Measurements from ENCODE around the gene SPCS1.

Gene SPCS1

DNA sequence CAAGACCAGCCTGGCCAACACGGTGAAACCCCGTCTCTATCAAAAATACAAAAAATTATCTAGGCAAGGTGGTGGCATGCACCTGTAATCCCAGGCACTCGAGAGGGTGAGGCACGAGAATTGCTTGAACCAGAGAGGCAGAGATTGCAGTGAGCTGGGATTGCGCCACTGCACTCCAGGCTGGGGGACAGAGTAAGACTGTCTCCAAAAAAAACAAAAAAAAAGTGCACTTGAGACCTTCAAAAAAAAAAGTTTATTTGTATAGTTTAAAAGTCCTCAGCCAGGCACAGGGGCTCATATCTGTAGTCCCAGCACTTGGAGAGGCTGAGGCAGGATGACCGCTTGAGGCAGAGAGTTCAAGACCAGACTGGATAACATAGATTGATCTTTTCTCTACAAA is 22.3 kb upstream of the SPCS1 start:
- Histone ChIP-seq H3K27me3 (ENCODE audit: control insufficient read depth, insufficient read depth, low read length) (no peaks in the 10 kb centered on the region), H3K4me3 (ENCODE audit: low read length) (no peak overlapping the region), H3K4me1 (ENCODE audit: control insufficient read depth, insufficient read depth, low read length) (peaks cover 17% of the 10 kb centered on the region), H3K36me3 (ENCODE audit: control insufficient read depth, insufficient read depth, low read length) (peaks cover 18% of the 10 kb centered on the region), H3K9ac (ENCODE audit: low read length) (no peak overlapping the region), H3K27ac (ENCODE audit: low read depth, low read length) (no peak overlapping the region)

DNA sequence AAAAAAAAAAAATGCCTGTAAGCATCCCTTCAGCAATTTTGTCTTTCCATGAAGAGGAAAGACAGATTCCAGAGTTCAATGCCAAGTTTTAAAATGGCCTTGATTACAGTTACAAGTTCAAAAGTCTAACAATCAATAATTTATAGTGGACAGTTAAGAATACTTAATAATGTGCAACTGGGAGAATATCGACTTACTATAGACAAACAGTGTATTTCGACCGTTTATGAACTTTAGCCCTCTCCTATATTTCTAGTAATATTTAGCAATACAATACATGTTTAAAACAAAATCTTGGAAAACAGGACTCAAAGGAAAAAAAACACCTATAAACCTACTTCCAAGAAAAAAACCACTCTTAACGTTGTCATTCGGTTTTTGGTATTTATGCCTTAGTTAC is 21.7 kb upstream of the SPCS1 start:
- Histone ChIP-seq H3K27ac (ENCODE audit: low read depth, low read length) (no peak overlapping the region), H3K9ac (ENCODE audit: low read length) (no peak overlapping the region)

DNA sequence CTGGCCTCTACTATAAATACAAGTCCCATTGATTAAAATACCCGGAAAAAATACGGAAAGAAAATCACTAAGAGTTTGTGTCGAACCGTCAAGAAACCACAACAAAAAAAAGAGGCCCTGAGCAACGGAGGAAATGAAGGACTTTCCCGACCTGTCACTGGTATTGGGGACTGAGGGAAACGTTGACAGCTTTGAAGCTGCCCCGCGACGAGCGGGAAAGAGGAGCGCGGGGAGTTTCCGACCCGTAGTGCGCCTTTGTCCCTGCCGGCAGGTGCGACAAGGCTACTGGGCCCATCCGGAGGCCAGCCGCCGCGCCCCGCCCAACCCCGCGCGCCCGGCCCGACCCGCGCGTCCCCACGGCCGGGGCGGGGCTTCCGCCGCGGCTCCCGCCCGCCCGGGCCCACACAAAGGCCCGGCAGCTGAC is 20.6 kb upstream of the SPCS1 start:
- Histone ChIP-seq H3K27ac (ENCODE audit: low read depth, low read length) (peak overlapping the region; percentile 94), H3K4me1 (ENCODE audit: control insufficient read depth, insufficient read depth, low read length) (peaks cover 17% of the 10 kb centered on the region), H3K27me3 (ENCODE audit: control insufficient read depth, insufficient read depth, low read length) (no peaks in the 10 kb centered on the region), H3K9ac (ENCODE audit: low read length) (peak overlapping the region; percentile 84), H3K4me3 (ENCODE audit: low read length) (peak overlapping the region; percentile 91), H3K36me3 (ENCODE audit: control insufficient read depth, insufficient read depth, low read length) (peaks cover 28% of the 10 kb centered on the region)

More for the DNA sequence above, 21.7 kb upstream of the SPCS1 start:
- Histone ChIP-seq H3K36me3 (ENCODE audit: control insufficient read depth, insufficient read depth, low read length) (peaks cover 19% of the 10 kb centered on the region), H3K4me1 (ENCODE audit: control insufficient read depth, insufficient read depth, low read length) (peaks cover 17% of the 10 kb centered on the region), H3K27me3 (ENCODE audit: control insufficient read depth, insufficient read depth, low read length) (no peaks in the 10 kb centered on the region), H3K4me3 (ENCODE audit: low read length) (no peak overlapping the region)

DNA sequence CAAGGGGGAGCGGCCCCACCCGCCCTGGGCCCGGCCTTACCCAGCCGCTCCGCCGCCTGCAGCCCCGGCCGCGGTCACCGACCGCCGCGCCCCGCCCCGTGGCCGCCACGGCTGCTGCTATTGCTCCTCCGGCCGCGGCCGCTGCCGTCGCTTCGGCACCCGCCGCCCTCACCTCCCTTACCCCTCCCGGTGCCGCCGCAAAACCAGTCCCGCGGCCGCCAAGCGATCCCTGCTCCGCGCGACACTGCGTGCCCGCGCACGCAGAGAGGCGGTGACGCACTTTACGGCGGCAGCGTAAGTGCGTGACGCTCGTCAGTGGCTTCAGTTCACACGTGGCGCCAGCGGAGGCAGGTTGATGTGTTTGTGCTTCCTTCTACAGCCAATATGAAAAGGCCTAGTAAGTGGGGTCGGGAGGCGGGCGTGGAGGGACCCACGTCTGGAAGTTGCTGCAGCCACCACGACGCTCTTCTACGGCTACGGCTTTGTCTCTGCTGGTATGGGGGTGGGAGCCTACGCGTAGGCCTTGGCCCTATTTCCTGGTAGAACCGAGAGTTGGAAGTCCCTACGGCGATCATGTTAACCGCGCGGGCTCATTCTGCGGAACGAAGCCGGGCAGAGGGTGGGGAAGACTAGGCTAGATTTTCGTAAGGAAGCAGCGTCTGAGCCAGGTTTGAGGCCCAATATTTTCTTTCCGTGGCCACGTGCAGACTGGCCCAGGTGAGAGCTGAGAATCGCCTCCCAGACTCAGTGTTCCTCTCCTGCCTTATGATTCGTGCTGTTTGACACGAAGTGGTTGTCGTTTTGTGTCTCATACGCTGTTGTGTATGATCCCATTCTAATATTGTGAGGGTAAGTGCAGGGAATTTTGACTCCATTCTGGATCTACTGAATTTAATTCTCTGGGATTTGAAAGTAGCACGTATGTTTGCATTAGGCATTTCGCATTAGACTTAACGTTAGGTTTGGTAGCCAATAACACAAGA is 19.9 kb upstream of the SPCS1 start, which contains the start of the genes GNL3 and PBRM1:
Gene GNL3, plus strand, starts transcription at position 324 of the 983 bp plus-strand sequence. Its CDS starts 61 bp downstream, at position 385.
Gene PBRM1, minus strand, starts transcription at position 205 of the 983 bp plus-strand sequence.
- peak within 1 kb of the TSS; percentile 91 for H3K4me3 ChIP-seq (ENCODE audit: low read length)
- peak within 1 kb of the TSS; percentile 94 for H3K27ac ChIP-seq (ENCODE audit: low read depth, low read length)
- peaks cover 34% of the 10 kb centered on the region for H3K36me3 ChIP-seq (ENCODE audit: control insufficient read depth, insufficient read depth, low read length)
- H3K9ac ChIP-seq (ENCODE audit: low read length) = peak within 1 kb of the TSS; percentile 84
- H3K27me3 ChIP-seq (ENCODE audit: control insufficient read depth, insufficient read depth, low read length) = no peaks in the 10 kb centered on the region
- peaks cover 17% of the 10 kb centered on the region for H3K4me1 ChIP-seq (ENCODE audit: control insufficient read depth, insufficient read depth, low read length)

DNA sequence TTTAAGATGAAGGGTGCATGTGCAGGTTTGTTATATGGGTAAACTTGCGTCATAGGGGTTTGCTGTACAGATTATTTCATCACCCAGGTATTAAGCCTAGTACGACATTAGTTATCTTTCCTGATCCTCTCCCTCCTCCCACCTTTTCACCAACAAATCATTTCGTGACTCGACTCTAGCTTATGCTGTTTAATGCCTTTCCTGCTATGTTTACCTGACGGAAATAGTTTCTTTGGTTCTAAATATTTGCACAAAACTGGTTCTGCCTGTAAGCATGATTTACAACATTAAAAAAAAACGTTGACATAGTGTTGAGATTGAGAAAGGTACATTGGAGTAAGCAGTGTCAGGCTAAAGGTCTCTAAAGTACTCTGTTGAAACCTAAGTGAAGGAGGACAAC is 17.6 kb upstream of the SPCS1 start:
- H3K27me3 ChIP-seq (ENCODE audit: control insufficient read depth, insufficient read depth, low read length) = no peaks in the 10 kb centered on the region
- H3K4me1 ChIP-seq (ENCODE audit: control insufficient read depth, insufficient read depth, low read length) = peaks cover 17% of the 10 kb centered on the region
- H3K4me3 ChIP-seq (ENCODE audit: low read length) = no peak overlapping the region
- peaks cover 43% of the 10 kb centered on the region for H3K36me3 ChIP-seq (ENCODE audit: control insufficient read depth, insufficient read depth, low read length)
- no peak overlapping the region for H3K27ac ChIP-seq (ENCODE audit: low read depth, low read length)
- no peak overlapping the region for H3K9ac ChIP-seq (ENCODE audit: low read length)

DNA sequence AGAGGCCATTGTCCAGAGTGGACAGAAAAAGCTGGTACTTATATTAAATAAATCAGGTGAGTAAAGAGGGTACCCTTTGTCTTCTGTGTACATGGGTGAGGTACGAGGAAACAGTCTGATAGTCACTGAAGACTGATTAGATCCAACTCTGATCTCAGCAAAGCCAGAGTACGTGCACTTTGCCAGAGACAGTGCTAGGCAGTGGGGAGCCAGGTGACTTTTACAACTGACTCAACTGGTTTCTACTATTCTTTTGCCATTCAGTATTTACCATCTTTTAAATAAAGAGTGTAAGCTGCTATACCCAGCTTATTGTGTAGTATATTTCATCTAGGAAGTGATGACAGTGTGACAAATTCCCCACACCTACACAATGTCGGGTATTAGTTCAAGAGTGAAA is 16.8 kb upstream of the SPCS1 start:
- peaks cover 17% of the 10 kb centered on the region for H3K4me1 ChIP-seq (ENCODE audit: control insufficient read depth, insufficient read depth, low read length)
- H3K9ac ChIP-seq (ENCODE audit: low read length) = no peak overlapping the region
- no peak overlapping the region for H3K27ac ChIP-seq (ENCODE audit: low read depth, low read length)
- peaks cover 50% of the 10 kb centered on the region for H3K36me3 ChIP-seq (ENCODE audit: control insufficient read depth, insufficient read depth, low read length)
- H3K27me3 ChIP-seq (ENCODE audit: control insufficient read depth, insufficient read depth, low read length) = no peaks in the 10 kb centered on the region
- no peak overlapping the region for H3K4me3 ChIP-seq (ENCODE audit: low read length)

DNA sequence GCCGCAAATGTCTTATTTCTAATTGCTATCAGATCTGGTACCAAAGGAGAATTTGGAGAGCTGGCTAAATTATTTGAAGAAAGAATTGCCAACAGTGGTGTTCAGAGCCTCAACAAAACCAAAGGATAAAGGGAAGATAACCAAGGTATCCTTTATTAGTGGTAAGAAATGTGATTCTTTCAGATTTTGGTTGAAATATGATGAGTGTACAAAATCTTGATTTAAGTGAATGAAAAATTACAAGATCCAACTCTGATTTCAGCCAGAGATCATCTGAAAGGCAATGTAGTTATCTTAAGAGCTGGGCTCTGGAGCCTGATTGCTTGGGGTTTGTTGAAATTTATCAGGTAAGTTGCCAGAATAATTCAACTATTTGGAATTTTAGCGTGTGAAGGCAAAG is 15.3 kb upstream of the SPCS1 start:
- no peak overlapping the region for H3K9ac ChIP-seq (ENCODE audit: low read length)
- H3K27me3 ChIP-seq (ENCODE audit: control insufficient read depth, insufficient read depth, low read length) = no peaks in the 10 kb centered on the region
- no peak overlapping the region for H3K27ac ChIP-seq (ENCODE audit: low read depth, low read length)
- no peak overlapping the region for H3K4me3 ChIP-seq (ENCODE audit: low read length)
- H3K4me1 ChIP-seq (ENCODE audit: control insufficient read depth, insufficient read depth, low read length) = peaks cover 11% of the 10 kb centered on the region
- peaks cover 62% of the 10 kb centered on the region for H3K36me3 ChIP-seq (ENCODE audit: control insufficient read depth, insufficient read depth, low read length)

DNA sequence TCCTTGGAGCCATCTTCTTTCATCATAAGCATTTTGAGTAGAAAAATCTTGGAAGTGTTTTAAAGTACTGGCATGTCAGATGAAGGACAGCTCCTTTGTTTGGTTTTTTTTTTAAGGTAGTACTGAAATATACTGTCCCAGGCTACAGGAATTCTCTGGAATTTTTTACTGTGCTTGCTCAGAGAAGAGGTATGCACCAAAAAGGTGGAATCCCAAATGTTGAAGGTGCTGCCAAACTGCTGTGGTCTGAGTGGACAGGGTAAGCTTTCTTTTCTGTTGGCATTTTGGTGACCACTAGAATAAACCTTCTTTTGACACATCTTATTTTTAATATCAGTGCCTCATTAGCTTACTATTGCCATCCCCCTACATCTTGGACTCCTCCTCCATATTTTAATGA is 12.8 kb upstream of the SPCS1 start:
- no peaks in the 10 kb centered on the region for H3K4me1 ChIP-seq (ENCODE audit: control insufficient read depth, insufficient read depth, low read length)
- H3K36me3 ChIP-seq (ENCODE audit: control insufficient read depth, insufficient read depth, low read length) = peaks cover 71% of the 10 kb centered on the region
- no peaks in the 10 kb centered on the region for H3K27me3 ChIP-seq (ENCODE audit: control insufficient read depth, insufficient read depth, low read length)
- no peak overlapping the region for H3K9ac ChIP-seq (ENCODE audit: low read length)
- no peak overlapping the region for H3K4me3 ChIP-seq (ENCODE audit: low read length)
- no peak overlapping the region for H3K27ac ChIP-seq (ENCODE audit: low read depth, low read length)

DNA sequence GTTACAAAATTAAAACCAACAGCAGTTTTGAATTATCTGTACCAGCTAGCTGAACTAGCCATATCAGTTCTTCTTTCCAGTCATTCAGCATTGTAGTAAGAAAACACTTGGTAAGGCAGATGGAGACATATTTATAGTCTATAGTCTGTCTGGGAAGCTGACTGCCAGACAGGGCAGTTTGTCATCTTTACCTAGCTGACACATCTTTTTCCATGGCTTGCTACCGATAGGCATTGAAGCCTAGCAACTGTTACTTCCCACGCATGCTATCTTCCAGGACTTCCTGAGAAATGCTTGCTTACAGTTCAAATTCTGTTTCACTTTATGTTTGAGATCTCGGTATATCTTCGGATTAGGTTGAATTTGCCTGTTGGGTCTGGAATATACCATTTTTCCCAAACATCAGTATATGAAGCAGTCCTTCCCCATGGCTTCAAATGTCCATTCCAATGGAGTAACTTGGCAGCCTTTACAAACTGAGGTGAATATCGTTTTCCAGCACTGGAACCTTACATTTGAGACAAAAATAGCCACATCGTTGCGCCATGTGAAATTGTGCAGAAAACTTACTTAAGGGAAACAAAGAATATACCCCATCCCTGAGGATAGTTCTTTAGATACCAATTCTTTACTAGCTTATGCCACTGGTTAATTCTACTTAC is 11.2 kb upstream of the SPCS1 start:
- H3K9ac ChIP-seq (ENCODE audit: low read length) = no peak overlapping the region
- H3K36me3 ChIP-seq (ENCODE audit: control insufficient read depth, insufficient read depth, low read length) = peaks cover 58% of the 10 kb centered on the region
- H3K4me1 ChIP-seq (ENCODE audit: control insufficient read depth, insufficient read depth, low read length) = no peaks in the 10 kb centered on the region
- H3K27ac ChIP-seq (ENCODE audit: low read depth, low read length) = no peak overlapping the region
- H3K27me3 ChIP-seq (ENCODE audit: control insufficient read depth, insufficient read depth, low read length) = no peaks in the 10 kb centered on the region
- H3K4me3 ChIP-seq (ENCODE audit: low read length) = no peak overlapping the region

DNA sequence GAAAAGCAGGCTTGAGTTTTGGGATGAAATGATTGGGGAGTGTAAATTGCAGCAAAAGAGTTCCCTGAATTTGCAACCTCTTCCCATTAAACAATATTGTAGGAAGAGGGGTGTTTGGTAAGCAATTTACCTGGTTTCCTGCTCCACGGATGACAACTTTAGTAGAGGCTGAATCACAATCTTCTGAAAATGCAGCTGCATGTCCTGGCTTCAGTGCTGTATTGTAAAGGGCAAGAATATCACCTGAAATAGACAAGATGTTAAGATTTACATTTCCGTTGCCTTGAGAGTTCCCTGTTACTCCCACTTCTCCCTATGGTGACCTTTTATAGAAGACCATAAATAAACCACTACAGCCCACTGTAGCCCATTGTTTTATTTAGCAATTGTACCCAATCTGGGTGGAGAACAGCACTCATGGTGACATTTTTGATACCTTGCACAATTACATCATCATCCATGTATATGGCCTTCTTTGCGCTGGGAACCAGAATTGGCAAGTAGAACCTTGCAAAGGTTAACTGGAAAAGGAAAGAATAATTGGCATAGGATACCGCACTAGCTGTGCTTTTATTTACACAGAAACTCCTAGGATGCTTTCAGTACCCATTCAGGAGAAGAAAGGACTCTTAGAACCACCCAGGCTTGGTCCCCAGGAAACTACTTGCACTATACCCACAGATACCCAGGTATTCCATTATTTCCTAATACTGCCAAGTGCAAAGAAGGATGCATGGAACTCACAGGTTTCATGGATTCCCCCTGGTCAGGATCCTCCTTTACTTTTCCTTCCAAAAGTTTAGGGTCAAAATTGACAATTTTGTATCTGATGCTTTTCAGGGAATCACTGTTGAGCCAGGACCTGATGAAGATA is 9.9 kb upstream of the SPCS1 start:
- peaks cover 47% of the 10 kb centered on the region for H3K36me3 ChIP-seq (ENCODE audit: control insufficient read depth, insufficient read depth, low read length)
- no peaks in the 10 kb centered on the region for H3K4me1 ChIP-seq (ENCODE audit: control insufficient read depth, insufficient read depth, low read length)
- H3K9ac ChIP-seq (ENCODE audit: low read length) = no peak overlapping the region
- H3K4me3 ChIP-seq (ENCODE audit: low read length) = no peak overlapping the region
- H3K27me3 ChIP-seq (ENCODE audit: control insufficient read depth, insufficient read depth, low read length) = no peaks in the 10 kb centered on the region
- no peak overlapping the region for H3K27ac ChIP-seq (ENCODE audit: low read depth, low read length)

DNA sequence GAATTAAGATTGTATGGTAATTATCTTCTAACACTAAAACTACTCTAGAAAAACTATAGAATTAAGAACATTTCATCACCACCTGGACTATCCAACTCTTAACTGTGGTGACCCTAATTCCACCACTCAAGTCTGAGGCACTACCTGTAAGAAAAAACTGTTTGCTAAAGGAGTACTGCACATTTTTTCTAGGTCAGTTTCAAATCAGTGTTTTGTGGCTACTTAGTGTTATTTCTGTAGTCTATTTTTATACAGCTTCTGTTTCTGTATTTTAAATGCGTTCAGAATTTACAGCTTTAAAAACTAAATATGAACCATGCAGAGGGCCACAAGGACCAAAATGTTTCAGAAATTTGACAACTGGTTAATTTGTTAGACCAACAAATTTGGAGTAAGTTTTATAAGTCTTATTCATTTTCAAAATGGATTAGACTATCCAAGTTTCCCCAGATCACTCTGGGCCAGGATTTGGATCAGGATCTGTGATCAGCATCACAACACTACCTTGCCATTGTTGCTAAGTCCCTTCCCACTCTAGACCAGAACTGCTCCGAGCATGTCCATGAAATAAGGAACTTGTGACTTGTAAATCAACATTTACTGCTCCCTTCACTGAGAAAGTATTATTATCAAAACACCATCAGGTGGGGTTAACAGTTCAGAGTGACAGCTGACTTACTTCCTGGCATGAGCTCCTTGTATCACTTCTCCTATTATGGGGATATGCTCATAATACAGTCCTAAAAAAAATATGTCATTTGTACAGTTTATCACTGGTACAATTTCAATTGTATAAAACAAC is 8.9 kb upstream of the SPCS1 start:
- Histone ChIP-seq H3K4me1 (ENCODE audit: control insufficient read depth, insufficient read depth, low read length) (no peaks in the 10 kb centered on the region), H3K9ac (ENCODE audit: low read length) (no peak overlapping the region), H3K4me3 (ENCODE audit: low read length) (no peak overlapping the region), H3K27me3 (ENCODE audit: control insufficient read depth, insufficient read depth, low read length) (no peaks in the 10 kb centered on the region), H3K36me3 (ENCODE audit: control insufficient read depth, insufficient read depth, low read length) (peaks cover 45% of the 10 kb centered on the region), H3K27ac (ENCODE audit: low read depth, low read length) (no peak overlapping the region)

All from rectal smooth muscle tissue (tissue), 1 donor.